ENCODE data around the gene DUSP8. TPM values are rescaled to one million over a fixed set of nuclear protein-coding genes. Genes with fewer than 3 reads are reported as not detected.
A peak's percentile ranks its signal among the peaks of the same experiment; 100 is the strongest.
"Not testable (repeated sequence)": the region's sequence is repeated elsewhere in the genome, so short reads cannot be mapped to it uniquely, and the experiment has no call there.

Gene DUSP8
- total RNA-seq, 2 donors from 2014 or later: 2.8 to 5.1 TPM

GRCh38 chr11:1598406-1598805 is 26.3 kb upstream of the DUSP8 start:
- not testable (repeated sequence) for H3K27ac Mint-ChIP-seq; ATAC-seq (replicated peaks in 1 of 2); H3K36me3 Mint-ChIP-seq (ENCODE audit: insufficient read depth in 2 of 2); H3K9me3 Mint-ChIP-seq; H3K4me3 Mint-ChIP-seq; H3K4me1 Mint-ChIP-seq (ENCODE audit: low read depth); DNase-seq
- peaks cover 35% of the 10 kb centered on the region for H3K27me3 Mint-ChIP-seq (ENCODE audit: low read depth)

GRCh38 chr11:1597994-1598380 is 25.9 kb upstream of the DUSP8 start, which contains the start of gene KRTAP5-2:
Gene KRTAP5-2 (minus strand): TSS chr11:1598294. CDS start chr11:1598250, 44 bp downstream.
- Mint-ChIP-seq H3K9me3 (no peaks in the 10 kb centered on the region), H3K4me3 (no peak within 1 kb of the TSS), H3K27me3 (ENCODE audit: low read depth) (peaks cover 31% of the 10 kb centered on the region), H3K4me1 (ENCODE audit: low read depth) (peaks cover 4% of the 10 kb centered on the region), H3K27ac (no peak within 1 kb of the TSS), H3K36me3 (ENCODE audit: insufficient read depth in 2 of 2) (no peaks in the 10 kb centered on the region)
- ATAC-seq (replicated peaks in 1 of 2) (no peak), DNase-seq (no peak)

- DNase-seq (no peak), ATAC-seq (replicated peaks in 1 of 2) (no peak)
- no peak overlapping the region for H3K4me3 Mint-ChIP-seq
- peaks cover 28% of the 10 kb centered on the region for H3K27me3 Mint-ChIP-seq (ENCODE audit: low read depth)
- H3K36me3 Mint-ChIP-seq (ENCODE audit: insufficient read depth in 2 of 2): no peaks in the 10 kb centered on the region
- no peak overlapping the region for H3K27ac Mint-ChIP-seq
- no peaks in the 10 kb centered on the region for H3K9me3 Mint-ChIP-seq
- H3K4me1 Mint-ChIP-seq (ENCODE audit: low read depth): peaks cover 4% of the 10 kb centered on the region
These were observed 25.4 kb upstream of the DUSP8 start for GRCh38 chr11:1597331-1597993.

DNA sequence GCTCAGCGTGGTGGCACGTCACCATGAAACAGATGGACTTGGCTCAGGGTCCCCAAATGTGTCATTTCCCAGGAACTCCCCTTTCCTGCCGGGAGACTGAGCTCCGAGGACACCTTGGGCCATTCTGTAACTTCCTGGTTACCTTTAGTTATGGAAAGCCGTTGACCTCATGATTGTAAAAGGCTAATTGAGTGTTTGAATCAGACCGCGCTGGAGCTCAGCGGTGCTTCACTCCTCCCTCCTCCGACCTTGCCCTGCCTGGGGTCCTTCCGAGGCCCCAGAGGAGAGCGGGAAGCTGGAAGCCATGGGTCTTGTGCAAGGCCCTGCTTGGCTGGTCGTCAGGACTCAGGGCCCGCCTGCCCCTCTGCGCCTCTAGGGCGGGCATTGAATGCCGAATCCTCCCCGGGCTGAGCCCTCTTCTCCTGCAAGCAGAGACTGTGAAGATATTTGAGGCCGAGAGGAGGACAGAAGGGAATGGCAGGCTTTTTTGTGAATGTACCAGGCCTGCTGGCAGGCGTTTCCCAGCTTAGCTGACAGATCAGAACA is 24.6 kb upstream of the DUSP8 start:
- H3K4me3 Mint-ChIP-seq; H3K4me1 Mint-ChIP-seq (ENCODE audit: low read depth); H3K27ac Mint-ChIP-seq; H3K36me3 Mint-ChIP-seq (ENCODE audit: insufficient read depth in 2 of 2); DNase-seq; H3K9me3 Mint-ChIP-seq; ATAC-seq (replicated peaks in 1 of 2): not testable (repeated sequence)
- peaks cover 20% of the 10 kb centered on the region for H3K27me3 Mint-ChIP-seq (ENCODE audit: low read depth)

GRCh38 chr11:1595994-1596575 is 24.0 kb upstream of the DUSP8 start:
- not testable (repeated sequence) for DNase-seq; ATAC-seq (replicated peaks in 1 of 2); H3K9me3 Mint-ChIP-seq; H3K36me3 Mint-ChIP-seq (ENCODE audit: insufficient read depth in 2 of 2); H3K4me1 Mint-ChIP-seq (ENCODE audit: low read depth); H3K27ac Mint-ChIP-seq; H3K4me3 Mint-ChIP-seq
- H3K27me3 Mint-ChIP-seq (ENCODE audit: low read depth): peaks cover 18% of the 10 kb centered on the region

- no peak overlapping the region for H3K4me3 Mint-ChIP-seq
- ATAC-seq (replicated peaks in 1 of 2) (no peak), DNase-seq (no peak)
- H3K27ac Mint-ChIP-seq: no peak overlapping the region
- H3K9me3 Mint-ChIP-seq: peaks cover 0 to 3% of the 10 kb centered on the region in 2 donors
- H3K4me1 Mint-ChIP-seq (ENCODE audit: low read depth): peaks cover 13% of the 10 kb centered on the region
- peaks cover 4% of the 10 kb centered on the region in 2 donors for H3K36me3 Mint-ChIP-seq (ENCODE audit: insufficient read depth in 2 of 2)
- H3K27me3 Mint-ChIP-seq (ENCODE audit: low read depth): peaks cover 18% of the 10 kb centered on the region
These were observed 20.6 kb upstream of the DUSP8 start for GRCh38 chr11:1592628-1593027.

GRCh38 chr11:1589996-1590395 is 17.9 kb upstream of the DUSP8 start:
- H3K36me3 Mint-ChIP-seq (ENCODE audit: insufficient read depth in 2 of 2): peaks cover 4% of the 10 kb centered on the region in 2 donors
- no peak for ATAC-seq (replicated peaks in 1 of 2)
- DNase-seq: no peak
- peaks cover 8% of the 10 kb centered on the region for H3K4me1 Mint-ChIP-seq (ENCODE audit: low read depth)
- peak overlapping the region in 1 of 2 donors; percentile 41 for H3K4me3 Mint-ChIP-seq
- H3K9me3 Mint-ChIP-seq: peaks cover 0 to 3% of the 10 kb centered on the region in 2 donors
- no peaks in the 10 kb centered on the region for H3K27me3 Mint-ChIP-seq (ENCODE audit: low read depth)
- H3K27ac Mint-ChIP-seq: no peak overlapping the region

GRCh38 chr11:1589191-1589963 is 17.3 kb upstream of the DUSP8 start:
- not testable (repeated sequence) for DNase-seq; H3K4me1 Mint-ChIP-seq (ENCODE audit: low read depth)
- peak in 1 of 2 donors; percentile 33 for ATAC-seq (replicated peaks in 1 of 2)

GRCh38 chr11:1586699-1587098 is 14.6 kb upstream of the DUSP8 start:
- ATAC-seq (replicated peaks in 1 of 2) (no peak), DNase-seq (no peak)
- Mint-ChIP-seq H3K9me3 (peaks cover 0 to 3% of the 10 kb centered on the region in 2 donors), H3K36me3 (ENCODE audit: insufficient read depth in 2 of 2) (peaks cover 4% of the 10 kb centered on the region in 2 donors), H3K4me1 (ENCODE audit: low read depth) (peaks cover 8% of the 10 kb centered on the region), H3K27me3 (ENCODE audit: low read depth) (no peaks in the 10 kb centered on the region), H3K4me3 (no peak overlapping the region), H3K27ac (no peak overlapping the region)

More at GRCh38 chr11:1589191-1589963, 17.3 kb upstream of the DUSP8 start:
- not testable (repeated sequence) for H3K36me3 Mint-ChIP-seq (ENCODE audit: insufficient read depth in 2 of 2); H3K9me3 Mint-ChIP-seq; H3K27me3 Mint-ChIP-seq (ENCODE audit: low read depth)
- Mint-ChIP-seq H3K4me3 (peak overlapping the region; percentile 48 to 49), H3K27ac (peak overlapping the region; percentile 38)

DNA sequence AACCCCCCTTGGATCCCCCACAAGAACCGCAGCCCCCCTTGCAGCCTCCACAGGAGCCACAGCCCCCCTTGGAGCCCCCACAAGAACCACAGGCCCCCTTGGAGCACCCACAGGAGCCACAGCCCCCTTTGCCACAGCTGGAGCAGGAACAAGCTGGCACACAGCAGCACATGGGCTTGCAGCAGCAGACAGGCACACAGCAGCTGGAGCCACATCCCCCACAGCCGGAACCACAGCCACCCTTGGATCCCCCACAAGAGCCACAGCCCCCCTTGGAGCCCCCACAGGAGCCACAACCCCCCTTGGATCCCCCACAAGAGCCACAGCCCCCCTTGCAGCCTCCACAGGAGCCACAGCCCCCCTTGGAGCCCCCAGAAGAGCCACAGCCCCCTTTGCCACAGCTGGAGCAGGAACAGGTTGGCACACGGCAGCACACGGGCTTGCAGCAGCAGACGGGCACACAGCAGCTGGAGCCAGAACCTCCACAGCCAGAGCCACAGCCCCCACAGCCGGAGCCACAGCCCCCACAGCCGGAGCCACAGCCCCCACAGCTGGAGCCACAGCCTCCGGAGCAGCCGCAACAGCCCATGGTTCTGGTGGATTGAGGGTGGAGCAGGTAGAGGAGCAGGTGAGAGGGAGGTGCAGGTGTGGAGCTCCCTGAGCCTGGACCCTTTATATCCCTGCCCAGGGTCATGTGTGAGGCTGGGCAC is 12.7 kb upstream of the DUSP8 start, which contains the start of gene KRTAP5-1:
TSS of gene KRTAP5-1 (minus strand) at position 623 of the 710 bp plus-strand sequence. CDS start at position 589, 34 bp downstream.
- not testable (repeated sequence) for H3K9me3 Mint-ChIP-seq; H3K36me3 Mint-ChIP-seq (ENCODE audit: insufficient read depth in 2 of 2); H3K27me3 Mint-ChIP-seq (ENCODE audit: low read depth); ATAC-seq (replicated peaks in 1 of 2); H3K4me1 Mint-ChIP-seq (ENCODE audit: low read depth); H3K27ac Mint-ChIP-seq; DNase-seq
- H3K4me3 Mint-ChIP-seq: peak within 1 kb of the TSS in 1 of 2 donors; percentile 10

DNA sequence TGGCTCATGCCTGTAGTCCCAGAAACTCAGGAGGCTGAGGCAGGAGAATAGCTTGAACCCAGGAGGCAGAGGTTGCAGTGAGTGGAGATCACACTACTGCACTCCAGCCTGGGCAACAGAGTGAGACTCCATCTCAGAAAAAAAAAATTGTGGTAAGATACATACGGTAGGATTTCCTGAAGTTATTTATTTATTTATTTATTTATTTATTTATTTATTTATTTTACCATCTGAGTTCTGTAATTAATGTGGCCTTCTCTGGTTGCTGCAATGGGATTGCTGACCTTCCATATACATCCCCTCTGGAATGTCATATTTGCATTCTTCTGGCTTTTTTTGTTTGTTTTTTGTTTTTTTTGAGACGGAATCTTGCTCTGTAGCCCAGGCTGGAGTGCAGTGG is 10.8 kb upstream of the DUSP8 start:
- H3K36me3 Mint-ChIP-seq (ENCODE audit: insufficient read depth in 2 of 2); DNase-seq; H3K9me3 Mint-ChIP-seq; H3K4me1 Mint-ChIP-seq (ENCODE audit: low read depth); H3K27ac Mint-ChIP-seq; ATAC-seq (replicated peaks in 1 of 2); H3K27me3 Mint-ChIP-seq (ENCODE audit: low read depth); H3K4me3 Mint-ChIP-seq: not testable (repeated sequence)

- H3K36me3 Mint-ChIP-seq (ENCODE audit: insufficient read depth in 2 of 2): peaks cover 3 to 7% of the 10 kb centered on the region in 2 donors
These were observed 9.9 kb upstream of the DUSP8 start for GRCh38 chr11:1581976-1582375.

More at GRCh38 chr11:1581976-1582375, 9.9 kb upstream of the DUSP8 start:
- ATAC-seq (replicated peaks in 1 of 2) (no peak), DNase-seq (no peak)
- H3K27me3 Mint-ChIP-seq (ENCODE audit: low read depth): no peaks in the 10 kb centered on the region
- no peak overlapping the region for H3K4me3 Mint-ChIP-seq
- H3K27ac Mint-ChIP-seq: no peak overlapping the region
- H3K4me1 Mint-ChIP-seq (ENCODE audit: low read depth): no peaks in the 10 kb centered on the region
- peaks cover 0 to 6% of the 10 kb centered on the region in 2 donors for H3K9me3 Mint-ChIP-seq

All from activated T-cell treated with anti-CD3 and anti-CD28 coated beads, Interleukin-2, amount 50 U/mL, for 72 hours (primary cell).